ENCODE results near the gene TMC2.

TMC2 gene

GRCh38 chr20:2603816-2604505 lies 67.6 kb downstream of the TMC2 start:
- DNase-seq (ENCODE audit: low read depth in 1 of 2, low spot score in 1 of 2): no peak

GRCh38 chr20:2604506-2604835 lies 68.1 kb downstream of the TMC2 start:
- TF ChIP-seq JUND (IDR thresholded peaks at IDR 0.05; ENCODE audit: low read depth): no peak
- DNase-seq (ENCODE audit: low read depth in 1 of 2, low spot score in 1 of 2): no peak
- in situ Hi-C loops (cut with HindIII; ENCODE audit: low pct_unique_long_range_greater_than_20kb, low sequenced_read_pairs): no loop called here

More at GRCh38 chr20:2603816-2604505, 67.6 kb downstream of the TMC2 start:
- in situ Hi-C loops (cut with HindIII; ENCODE audit: low pct_unique_long_range_greater_than_20kb, low sequenced_read_pairs): no loop called here
- no peak for TF ChIP-seq JUND (IDR thresholded peaks at IDR 0.05; ENCODE audit: low read depth)

- in situ Hi-C loops (cut with HindIII; ENCODE audit: low pct_unique_long_range_greater_than_20kb, low sequenced_read_pairs): no loop called here
- TF ChIP-seq JUND (IDR thresholded peaks at IDR 0.05; ENCODE audit: low read depth): no peak
- DNase-seq (ENCODE audit: low read depth in 1 of 2, low spot score in 1 of 2): no peak
Observed at GRCh38 chr20:2606507-2607006, 70.2 kb downstream of the TMC2 start.

GRCh38 chr20:2610326-2610725 lies 74.0 kb downstream of the TMC2 start:
- TF ChIP-seq JUND (IDR thresholded peaks at IDR 0.05; ENCODE audit: low read depth): no peak
- in situ Hi-C loops (cut with HindIII; ENCODE audit: low pct_unique_long_range_greater_than_20kb, low sequenced_read_pairs): no loop called here
- DNase-seq (ENCODE audit: low read depth in 1 of 2, low spot score in 1 of 2): no peak

- no peak for TF ChIP-seq JUND (IDR thresholded peaks at IDR 0.05; ENCODE audit: low read depth)
- in situ Hi-C loops (cut with HindIII; ENCODE audit: low pct_unique_long_range_greater_than_20kb, low sequenced_read_pairs): no loop called here
- DNase-seq (ENCODE audit: low read depth in 1 of 2, low spot score in 1 of 2): no peak
Observed at GRCh38 chr20:2610941-2611720, 74.8 kb downstream of the TMC2 start.

- in situ Hi-C loops (cut with HindIII; ENCODE audit: low pct_unique_long_range_greater_than_20kb, low sequenced_read_pairs): no loop called here
- TF ChIP-seq JUND (IDR thresholded peaks at IDR 0.05; ENCODE audit: low read depth): no peak
- DNase-seq (ENCODE audit: low read depth in 1 of 2, low spot score in 1 of 2): no peak
Observed at GRCh38 chr20:2612073-2612472, 75.7 kb downstream of the TMC2 start.

GRCh38 chr20:2616634-2617033 lies 80.3 kb downstream of the TMC2 start:
- no peak for TF ChIP-seq JUND (IDR thresholded peaks at IDR 0.05; ENCODE audit: low read depth)
- peak in 1 of 2 experiments; percentile 34 for DNase-seq (ENCODE audit: low read depth in 1 of 2, low spot score in 1 of 2)
- in situ Hi-C loops (cut with HindIII; ENCODE audit: low pct_unique_long_range_greater_than_20kb, low sequenced_read_pairs): no loop called here

GRCh38 chr20:2617099-2617714 lies 80.8 kb downstream of the TMC2 start:
- in situ Hi-C loops (cut with HindIII; ENCODE audit: low pct_unique_long_range_greater_than_20kb, low sequenced_read_pairs): no loop called here
- no peak for DNase-seq (ENCODE audit: low read depth in 1 of 2, low spot score in 1 of 2)
- TF ChIP-seq JUND (IDR thresholded peaks at IDR 0.05; ENCODE audit: low read depth): no peak

- in situ Hi-C loops (cut with HindIII; ENCODE audit: low pct_unique_long_range_greater_than_20kb, low sequenced_read_pairs): no loop called here
- no peak for DNase-seq (ENCODE audit: low read depth in 1 of 2, low spot score in 1 of 2)
- no peak for TF ChIP-seq JUND (IDR thresholded peaks at IDR 0.05; ENCODE audit: low read depth)
Observed at GRCh38 chr20:2618815-2619214, 82.4 kb downstream of the TMC2 start.

- in situ Hi-C loops (cut with HindIII; ENCODE audit: low pct_unique_long_range_greater_than_20kb, low sequenced_read_pairs): no loop called here
- TF ChIP-seq JUND (IDR thresholded peaks at IDR 0.05; ENCODE audit: low read depth): no peak
- no peak for DNase-seq (ENCODE audit: low read depth in 1 of 2, low spot score in 1 of 2)
Observed at GRCh38 chr20:2619337-2619736, 83.0 kb downstream of the TMC2 start.

GRCh38 chr20:2619961-2620595 lies 83.7 kb downstream of the TMC2 start:
- no peak for DNase-seq (ENCODE audit: low read depth in 1 of 2, low spot score in 1 of 2)
- no peak for TF ChIP-seq JUND (IDR thresholded peaks at IDR 0.05; ENCODE audit: low read depth)
- in situ Hi-C loops (cut with HindIII; ENCODE audit: low pct_unique_long_range_greater_than_20kb, low sequenced_read_pairs): no loop called here

GRCh38 chr20:2624190-2624589 lies 87.8 kb downstream of the TMC2 start:
- in situ Hi-C loops (cut with HindIII; ENCODE audit: low pct_unique_long_range_greater_than_20kb, low sequenced_read_pairs): no loop called here
- no peak for TF ChIP-seq JUND (IDR thresholded peaks at IDR 0.05; ENCODE audit: low read depth)
- DNase-seq (ENCODE audit: low read depth in 1 of 2, low spot score in 1 of 2): no peak
